ENCODE measurements around the gene ITGA4. TPM values are rescaled to one million over a fixed set of nuclear protein-coding genes. Genes with fewer than 3 reads are reported as not detected.

Gene ITGA4
- total RNA-seq, 4 donors from 2014 or later = 3.8 to 109 (median 13.4) TPM

- Histone ChIP-seq H3K4me1 (peaks cover 0 to 5% (median 0%) of the 10 kb centered on the region in 4 donors), H3K36me3 (no peaks in the 10 kb centered on the region), H3K27me3 (no peaks in the 10 kb centered on the region), H3K9me3 (no peaks in the 10 kb centered on the region), H3K4me3 (peak overlapping the region in 2 of 4 donors; percentile 62 to 68), H3K27ac (peak overlapping the region in 3 of 4 donors; percentile 50 to 96 (median 95))
- TF ChIP-seq POLR2A (IDR thresholded peaks at IDR 0.05) (no peak), CTCF (IDR thresholded peaks at IDR 0.05) (no peak)
- DNase-seq = no peak
These were observed 2.4 kb downstream of the ITGA4 start for GRCh38 chr2:181459621-181460021.

- peak in 2 of 3 donors; percentile 38 to 54 for DNase-seq
- Histone ChIP-seq H3K27ac (peak overlapping the region; percentile 17 to 96 (median 34)), H3K4me3 (peak overlapping the region in 1 of 4 donors; percentile 62)
These were observed 4.1 kb downstream of the ITGA4 start for GRCh38 chr2:181461056-181461997.

GRCh38 chr2:181462033-181462432, 4.8 kb downstream of the ITGA4 start:
- no peak for TF ChIP-seq CTCF (IDR thresholded peaks at IDR 0.05)
- no peak for TF ChIP-seq POLR2A (IDR thresholded peaks at IDR 0.05)
- Histone ChIP-seq H3K4me3 (peak overlapping the region in 1 of 4 donors; percentile 62), H3K36me3 (no peaks in the 10 kb centered on the region), H3K4me1 (peaks cover 0 to 12% (median 0%) of the 10 kb centered on the region in 4 donors), H3K9me3 (no peaks in the 10 kb centered on the region), H3K27ac (peak overlapping the region in 2 of 4 donors; percentile 17 to 96), H3K27me3 (no peaks in the 10 kb centered on the region)
- DNase-seq = no peak

More at GRCh38 chr2:181461056-181461997, 4.1 kb downstream of the ITGA4 start:
- Histone ChIP-seq H3K36me3 (no peaks in the 10 kb centered on the region), H3K4me1 (peaks cover 0 to 12% (median 0%) of the 10 kb centered on the region in 4 donors), H3K27me3 (no peaks in the 10 kb centered on the region), H3K9me3 (no peaks in the 10 kb centered on the region)
- TF ChIP-seq POLR2A (IDR thresholded peaks at IDR 0.05) (no peak), CTCF (IDR thresholded peaks at IDR 0.05) (no peak)

- Histone ChIP-seq H3K4me1 (peaks cover 0 to 12% (median 0%) of the 10 kb centered on the region in 4 donors), H3K27ac (peak overlapping the region in 1 of 4 donors; percentile 96), H3K9me3 (no peaks in the 10 kb centered on the region), H3K27me3 (no peaks in the 10 kb centered on the region), H3K36me3 (no peaks in the 10 kb centered on the region), H3K4me3 (no peak overlapping the region)
- DNase-seq = no peak
- TF ChIP-seq CTCF (IDR thresholded peaks at IDR 0.05) = no peak
- TF ChIP-seq POLR2A (IDR thresholded peaks at IDR 0.05) = no peak
These were observed 6.4 kb downstream of the ITGA4 start for GRCh38 chr2:181463588-181463987.

GRCh38 chr2:181464966-181465365, 7.8 kb downstream of the ITGA4 start:
- H3K36me3 ChIP-seq = no peaks in the 10 kb centered on the region
- H3K4me1 ChIP-seq = peaks cover 0 to 12% (median 0%) of the 10 kb centered on the region in 4 donors
- DNase-seq = no peak
- no peaks in the 10 kb centered on the region for H3K9me3 ChIP-seq
- no peak overlapping the region for H3K4me3 ChIP-seq
- TF ChIP-seq CTCF (IDR thresholded peaks at IDR 0.05) = no peak
- TF ChIP-seq POLR2A (IDR thresholded peaks at IDR 0.05) = no peak
- H3K27me3 ChIP-seq = no peaks in the 10 kb centered on the region
- no peak overlapping the region for H3K27ac ChIP-seq

All from Peyer's patch (tissue), 4 donors.